Skeletal muscle tissue (tissue), 4 donors: ENCODE results near the gene GDPGP1. TPM values are rescaled to one million over a fixed set of nuclear protein-coding genes. Genes with fewer than 3 reads are reported as not detected.

ENCODE experiments used
- H3K27ac ChIP-seq: one replicate; pipeline ENCODE4 v1.7.0; 2013; ENCODE audit warnings: mild to moderate bottlenecking, low read depth, low read length, inconsistent platforms
- H3K27me3 ChIP-seq, 3 donors: one replicate each; pipeline ENCODE4 v1.7.0; 2013; ENCODE audit warnings: low read length in 3 of 3; ENCODE audit not compliant: control insufficient read depth in 3 of 3, insufficient read depth in 3 of 3
- H3K36me3 ChIP-seq, 3 donors: one replicate each; pipeline ENCODE4 v1.7.0; 2013; ENCODE audit warnings: low read length in 3 of 3; ENCODE audit not compliant: control insufficient read depth in 3 of 3, insufficient read depth in 3 of 3
- H3K4me1 ChIP-seq, 3 donors: one replicate each; pipeline ENCODE4 v1.7.0; 2013; ENCODE audit warnings: low read length in 3 of 3, mild to moderate bottlenecking in 3 of 3; ENCODE audit not compliant: control insufficient read depth in 3 of 3, insufficient read depth in 3 of 3
- H3K4me3 ChIP-seq, 3 donors: one replicate each; pipeline ENCODE4 v1.7.0; 2013; ENCODE audit warnings: low read length in 3 of 3
- H3K9ac ChIP-seq, 3 donors: one replicate each; pipeline ENCODE4 v1.7.0; 2013; ENCODE audit warnings: low read length in 3 of 3, mild to moderate bottlenecking in 3 of 3, moderate library complexity in 2 of 3, low read depth in 1 of 3
- H3K9me3 ChIP-seq, 3 donors: one replicate each; pipeline ENCODE4 v1.7.0; 2013; ENCODE audit warnings: low read length in 3 of 3; ENCODE audit not compliant: control insufficient read depth in 3 of 3
- total RNA-seq: library from RNA; depleted of rRNA; stranded (reverse); fragments of >200 nt; gene quantifications from one replicate; pipeline ENCODE4 v1.2.3, GENCODE V29; 2014
- donor health status: Osteomylitis.

The GDPGP1 gene
- total RNA-seq, 1 donor from 2014 or later, result 3.1 TPM

DNA sequence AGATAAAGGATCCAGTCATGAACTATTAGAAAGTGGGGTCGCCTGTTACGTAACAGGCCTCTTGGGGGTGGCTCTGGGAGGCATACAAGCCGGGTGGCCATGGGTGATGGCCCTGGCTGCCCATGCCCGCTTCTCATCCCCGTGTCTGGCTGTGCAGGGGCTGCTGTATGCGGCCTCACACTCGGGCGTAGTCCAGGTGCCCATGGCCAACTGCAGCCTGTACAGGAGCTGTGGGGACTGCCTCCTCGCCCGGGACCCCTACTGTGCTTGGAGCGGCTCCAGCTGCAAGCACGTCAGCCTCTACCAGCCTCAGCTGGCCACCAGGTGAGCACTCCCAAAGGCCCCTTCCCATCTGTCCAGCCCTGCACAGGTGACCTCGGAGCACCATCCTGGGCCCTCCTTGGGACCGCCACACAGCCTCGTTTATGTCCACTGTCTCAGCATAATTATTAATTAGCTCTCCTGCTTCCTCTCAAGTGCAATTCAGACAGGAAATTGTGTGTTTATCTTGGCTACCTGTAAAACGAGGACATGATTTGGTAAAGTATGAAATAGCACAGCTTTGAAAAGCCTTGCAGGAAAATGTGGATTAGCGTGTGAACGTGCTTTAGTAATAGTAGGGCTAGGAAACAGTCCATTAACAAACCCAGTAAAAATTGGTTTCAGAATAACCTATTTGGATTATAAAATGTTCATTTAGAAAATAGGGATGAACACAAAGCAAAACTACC lies 8.3 kb upstream of the GDPGP1 start:
- H3K27me3 ChIP-seq, result no peaks in the 10 kb centered on the region
- H3K36me3 ChIP-seq, result peaks cover 45 to 60% (median 57%) of the 10 kb centered on the region in 3 donors
- no peak overlapping the region for H3K27ac ChIP-seq
- no peak overlapping the region for H3K4me3 ChIP-seq
- peaks cover 19 to 22% (median 20%) of the 10 kb centered on the region in 3 donors for H3K4me1 ChIP-seq
- no peak overlapping the region for H3K9ac ChIP-seq
- H3K9me3 ChIP-seq, result no peaks in the 10 kb centered on the region

DNA sequence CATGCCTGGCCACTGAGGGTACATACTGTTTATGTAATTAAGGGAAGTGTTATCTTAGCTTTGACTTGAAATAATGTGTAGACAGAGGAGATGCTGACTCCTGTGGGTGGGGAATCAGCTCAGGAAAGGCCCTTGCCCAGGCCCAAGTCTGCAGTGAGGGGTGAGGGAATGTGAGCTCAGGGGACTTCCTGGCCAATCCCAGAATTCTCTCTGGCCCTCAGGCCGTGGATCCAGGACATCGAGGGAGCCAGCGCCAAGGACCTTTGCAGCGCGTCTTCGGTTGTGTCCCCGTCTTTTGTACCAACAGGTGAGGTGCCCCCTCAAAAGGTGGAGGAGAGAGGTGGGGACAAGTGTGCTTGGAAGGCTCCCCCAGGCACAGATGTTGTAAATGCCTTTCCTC lies 6.7 kb upstream of the GDPGP1 start:
- Histone ChIP-seq H3K4me3 (no peak overlapping the region), H3K36me3 (peaks cover 46 to 68% (median 62%) of the 10 kb centered on the region in 3 donors), H3K9ac (no peak overlapping the region)

DNA sequence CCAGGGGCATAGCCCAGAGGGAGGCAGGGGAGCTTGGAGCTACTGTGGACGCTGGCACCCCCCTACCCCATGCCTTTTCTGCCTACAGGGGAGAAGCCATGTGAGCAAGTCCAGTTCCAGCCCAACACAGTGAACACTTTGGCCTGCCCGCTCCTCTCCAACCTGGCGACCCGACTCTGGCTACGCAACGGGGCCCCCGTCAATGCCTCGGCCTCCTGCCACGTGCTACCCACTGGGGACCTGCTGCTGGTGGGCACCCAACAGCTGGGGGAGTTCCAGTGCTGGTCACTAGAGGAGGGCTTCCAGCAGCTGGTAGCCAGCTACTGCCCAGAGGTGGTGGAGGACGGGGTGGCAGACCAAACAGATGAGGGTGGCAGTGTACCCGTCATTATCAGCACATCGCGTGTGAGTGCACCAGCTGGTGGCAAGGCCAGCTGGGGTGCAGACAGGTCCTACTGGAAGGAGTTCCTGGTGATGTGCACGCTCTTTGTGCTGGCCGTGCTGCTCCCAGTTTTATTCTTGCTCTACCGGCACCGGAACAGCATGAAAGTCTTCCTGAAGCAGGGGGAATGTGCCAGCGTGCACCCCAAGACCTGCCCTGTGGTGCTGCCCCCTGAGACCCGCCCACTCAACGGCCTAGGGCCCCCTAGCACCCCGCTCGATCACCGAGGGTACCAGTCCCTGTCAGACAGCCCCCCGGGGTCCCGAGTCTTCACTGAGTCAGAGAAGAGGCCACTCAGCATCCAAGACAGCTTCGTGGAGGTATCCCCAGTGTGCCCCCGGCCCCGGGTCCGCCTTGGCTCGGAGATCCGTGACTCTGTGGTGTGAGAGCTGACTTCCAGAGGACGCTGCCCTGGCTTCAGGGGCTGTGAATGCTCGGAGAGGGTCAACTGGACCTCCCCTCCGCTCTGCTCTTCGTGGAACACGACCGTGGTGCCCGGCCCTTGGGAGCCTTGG lies 5.9 kb upstream of the GDPGP1 start:
- H3K9ac ChIP-seq, result no peak overlapping the region
- H3K4me3 ChIP-seq, result no peak overlapping the region
- H3K27me3 ChIP-seq, result no peaks in the 10 kb centered on the region
- H3K9me3 ChIP-seq, result no peaks in the 10 kb centered on the region
- peaks cover 46 to 64% (median 59%) of the 10 kb centered on the region in 3 donors for H3K36me3 ChIP-seq
- no peak overlapping the region for H3K27ac ChIP-seq
- H3K4me1 ChIP-seq, result peaks cover 27 to 34% (median 33%) of the 10 kb centered on the region in 3 donors

More for the DNA sequence above, 6.7 kb upstream of the GDPGP1 start:
- no peak overlapping the region for H3K27ac ChIP-seq
- no peaks in the 10 kb centered on the region for H3K9me3 ChIP-seq
- H3K27me3 ChIP-seq, result no peaks in the 10 kb centered on the region
- peaks cover 21 to 28% (median 27%) of the 10 kb centered on the region in 3 donors for H3K4me1 ChIP-seq

DNA sequence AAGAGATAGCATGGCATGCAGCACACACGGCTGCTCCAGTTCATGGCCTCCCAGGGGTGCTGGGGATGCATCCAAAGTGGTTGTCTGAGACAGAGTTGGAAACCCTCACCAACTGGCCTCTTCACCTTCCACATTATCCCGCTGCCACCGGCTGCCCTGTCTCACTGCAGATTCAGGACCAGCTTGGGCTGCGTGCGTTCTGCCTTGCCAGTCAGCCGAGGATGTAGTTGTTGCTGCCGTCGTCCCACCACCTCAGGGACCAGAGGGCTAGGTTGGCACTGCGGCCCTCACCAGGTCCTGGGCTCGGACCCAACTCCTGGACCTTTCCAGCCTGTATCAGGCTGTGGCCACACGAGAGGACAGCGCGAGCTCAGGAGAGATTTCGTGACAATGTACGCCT lies 5.0 kb upstream of the GDPGP1 start:
- Histone ChIP-seq H3K27me3 (no peaks in the 10 kb centered on the region), H3K9me3 (no peaks in the 10 kb centered on the region), H3K4me3 (no peak overlapping the region), H3K9ac (no peak overlapping the region), H3K4me1 (peaks cover 28 to 40% (median 36%) of the 10 kb centered on the region in 3 donors), H3K36me3 (peaks cover 42 to 56% (median 51%) of the 10 kb centered on the region in 3 donors), H3K27ac (no peak overlapping the region)

DNA sequence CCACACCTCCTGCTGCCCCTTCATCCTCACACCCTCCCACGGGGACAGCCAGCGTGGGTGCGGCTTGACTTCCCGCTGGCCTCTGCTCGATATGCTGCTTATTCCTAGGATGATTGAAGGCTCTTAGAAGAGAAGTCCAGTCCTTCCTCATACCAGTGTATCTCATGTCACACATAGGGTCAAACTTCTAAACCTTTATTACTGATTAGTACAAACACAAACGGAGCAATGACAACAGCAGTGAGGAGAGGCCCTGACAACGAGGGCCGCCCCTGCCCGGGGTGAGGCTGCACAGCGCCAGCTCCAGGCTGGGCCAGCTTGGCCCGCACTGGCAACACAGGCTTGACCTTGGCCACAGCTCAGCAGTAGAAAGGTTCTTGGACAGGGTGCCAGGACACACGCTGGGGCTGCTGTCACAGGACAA lies 3.9 kb upstream of the GDPGP1 start:
- H3K4me1 ChIP-seq, result peaks cover 36 to 49% (median 37%) of the 10 kb centered on the region in 3 donors
- H3K27ac ChIP-seq, result no peak overlapping the region
- no peaks in the 10 kb centered on the region for H3K27me3 ChIP-seq
- peak overlapping the region in 1 of 3 donors; percentile 56 for H3K4me3 ChIP-seq
- H3K9me3 ChIP-seq, result no peaks in the 10 kb centered on the region
- H3K9ac ChIP-seq, result peak overlapping the region in 2 of 3 donors; percentile 61 to 74
- H3K36me3 ChIP-seq, result peaks cover 33 to 47% (median 40%) of the 10 kb centered on the region in 3 donors

DNA sequence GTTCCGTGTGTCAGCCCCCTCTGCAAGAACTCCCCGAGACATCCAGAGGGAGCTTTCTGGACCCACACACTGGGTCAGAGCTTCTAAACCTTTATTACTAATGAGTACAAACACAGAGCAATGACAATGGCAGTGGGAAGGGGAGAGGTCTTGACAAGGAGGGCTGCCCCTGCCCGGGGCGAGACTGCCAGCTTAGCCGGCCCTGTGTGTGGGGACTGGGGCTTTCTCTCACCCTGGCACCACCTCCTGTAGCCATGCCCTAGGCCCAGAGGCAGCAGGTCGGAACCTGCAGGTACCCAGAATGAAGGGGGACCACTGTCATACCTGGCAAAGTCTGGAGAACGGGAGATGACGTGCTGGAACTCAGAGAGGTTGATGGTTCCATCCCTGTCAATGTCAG lies 3.4 kb upstream of the GDPGP1 start:
- Histone ChIP-seq H3K9me3 (no peaks in the 10 kb centered on the region), H3K27me3 (no peaks in the 10 kb centered on the region), H3K27ac (no peak overlapping the region), H3K4me1 (peaks cover 36 to 49% (median 37%) of the 10 kb centered on the region in 3 donors), H3K4me3 (peak overlapping the region in 1 of 3 donors; percentile 56), H3K9ac (peak overlapping the region in 2 of 3 donors; percentile 59 to 74), H3K36me3 (peaks cover 27 to 42% (median 35%) of the 10 kb centered on the region in 3 donors)

DNA sequence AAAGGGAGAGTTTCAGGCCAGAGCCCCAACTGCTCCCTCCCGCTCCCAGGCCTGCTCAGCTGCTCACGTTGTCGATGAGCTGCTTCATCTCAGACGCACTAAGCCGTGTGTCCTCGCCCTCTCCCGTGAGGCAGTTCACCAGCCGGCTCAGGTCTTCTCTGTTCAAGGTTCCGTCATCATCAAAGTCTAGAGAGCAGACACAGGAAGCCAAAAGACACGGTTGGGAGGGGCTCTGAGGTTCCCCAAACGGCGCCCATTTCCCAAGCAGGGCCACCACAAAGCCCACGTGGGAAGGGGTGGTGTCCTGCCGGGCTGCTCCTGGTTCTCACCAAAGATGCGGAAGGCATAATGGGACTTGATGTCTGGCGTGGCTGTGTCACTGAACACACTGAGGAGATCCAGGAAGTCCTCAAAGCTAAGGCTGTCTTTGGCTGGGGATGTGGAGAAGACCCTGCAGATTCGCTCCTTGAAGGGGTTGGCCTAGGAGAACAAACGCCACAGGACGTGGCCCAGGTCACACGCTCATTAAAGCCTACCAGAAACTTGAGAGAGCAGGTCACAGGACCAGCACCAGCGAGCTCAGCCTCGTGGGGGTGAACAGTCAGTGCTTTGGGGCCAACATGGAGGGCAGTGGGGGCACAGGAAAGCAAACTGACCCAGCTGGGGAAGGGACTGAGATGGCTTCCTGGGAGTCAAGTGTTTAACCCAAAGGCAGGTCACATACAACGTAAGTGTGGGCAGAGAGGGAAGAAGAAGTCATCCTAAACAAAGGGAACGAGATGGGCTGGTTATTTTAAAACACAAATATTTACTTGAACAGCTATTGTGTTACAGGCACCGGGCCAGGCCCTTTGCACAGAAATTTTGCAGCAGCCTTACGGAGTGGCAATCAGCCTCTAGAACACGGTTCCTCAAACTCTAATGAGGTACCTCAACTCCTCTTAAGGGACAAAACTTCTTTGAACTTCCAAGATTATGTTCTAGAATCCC lies 2.7 kb upstream of the GDPGP1 start:
- peak overlapping the region in 1 of 3 donors; percentile 56 for H3K4me3 ChIP-seq
- no peaks in the 10 kb centered on the region for H3K9me3 ChIP-seq
- peaks cover 36 to 49% (median 37%) of the 10 kb centered on the region in 3 donors for H3K4me1 ChIP-seq
- peaks cover 30 to 41% (median 35%) of the 10 kb centered on the region in 3 donors for H3K36me3 ChIP-seq
- peak overlapping the region in 2 of 3 donors; percentile 30 to 74 for H3K9ac ChIP-seq
- no peak overlapping the region for H3K27ac ChIP-seq
- no peaks in the 10 kb centered on the region for H3K27me3 ChIP-seq

DNA sequence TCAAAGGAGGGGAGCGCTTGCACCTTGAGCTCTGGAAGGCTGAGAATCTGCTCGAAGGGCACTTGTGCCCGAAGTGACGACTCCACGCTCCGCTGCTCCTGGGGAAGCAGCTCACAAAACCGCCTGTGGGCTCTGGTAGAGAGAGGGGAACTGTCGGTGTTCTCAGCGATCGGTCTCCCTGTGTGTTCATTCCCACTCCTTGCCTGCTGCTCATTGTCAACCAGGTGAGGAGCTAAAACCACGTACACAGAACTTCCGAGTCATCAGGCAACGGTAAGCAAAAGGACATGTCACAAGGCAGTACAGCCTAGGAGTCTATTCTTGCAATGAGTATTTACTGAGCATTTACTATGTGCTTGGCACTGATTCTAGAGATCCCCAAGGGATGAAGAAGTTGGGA lies 1.8 kb upstream of the GDPGP1 start:
- Histone ChIP-seq H3K4me3 (peak overlapping the region in 1 of 3 donors; percentile 32), H3K9ac (peak overlapping the region in 2 of 3 donors; percentile 33 to 88), H3K36me3 (peaks cover 31 to 35% (median 35%) of the 10 kb centered on the region in 3 donors), H3K27ac (no peak overlapping the region), H3K4me1 (peaks cover 36 to 49% (median 37%) of the 10 kb centered on the region in 3 donors), H3K27me3 (no peaks in the 10 kb centered on the region), H3K9me3 (no peaks in the 10 kb centered on the region)

DNA sequence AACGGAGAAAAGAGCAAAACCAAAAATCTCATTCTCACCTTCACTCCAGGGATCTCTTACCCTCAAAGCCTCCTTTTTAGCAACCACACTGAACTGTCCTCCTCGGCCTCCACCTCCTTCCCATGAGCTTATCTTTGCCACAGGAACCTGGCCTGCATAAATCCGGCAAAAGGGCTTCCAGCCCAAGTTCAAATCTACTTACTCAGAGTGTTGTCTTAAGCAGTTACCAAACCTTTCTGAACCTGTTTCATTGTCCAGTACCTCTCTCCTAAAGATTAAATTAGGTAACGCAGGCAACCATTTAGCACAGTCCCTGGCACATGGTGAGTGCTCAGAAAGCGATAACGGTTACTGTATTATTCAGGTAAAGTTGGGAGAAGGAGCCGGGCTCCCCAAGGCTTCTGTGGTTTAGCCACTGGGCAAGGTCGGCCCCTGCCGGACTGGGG lies 1.0 kb upstream of the GDPGP1 start:
- peak overlapping the region; percentile 87 to 88 (median 87) for H3K9ac ChIP-seq
- no peaks in the 10 kb centered on the region for H3K9me3 ChIP-seq
- H3K4me1 ChIP-seq, result peaks cover 36 to 49% (median 37%) of the 10 kb centered on the region in 3 donors
- peak overlapping the region; percentile 82 for H3K27ac ChIP-seq
- H3K27me3 ChIP-seq, result no peaks in the 10 kb centered on the region
- peak overlapping the region; percentile 86 to 87 (median 87) for H3K4me3 ChIP-seq
- peaks cover 30 to 33% (median 30%) of the 10 kb centered on the region in 3 donors for H3K36me3 ChIP-seq
